ENCODE measurements around the gene LRRC3. TPM values are rescaled to one million over a fixed set of nuclear protein-coding genes. Genes with fewer than 3 reads are reported as not detected.

LRRC3 gene
- total and polyA plus RNA-seq, 4 donors, result 3.0 to 14.2 (median 7.5) TPM

- no peak for DNase-seq (ENCODE audit: low spot score)
- whole genome bisulfite sequencing, result 94% methylated on average over 3 of the region's 3 CpGs
- no peak overlapping the region for H3K27ac ChIP-seq (ENCODE audit: low read depth in 1 of 2, low read length in 2 of 2)
These were observed 2.2 kb upstream of the LRRC3 start for GRCh38 chr21:44453120-44453519.

GRCh38 chr21:44454058-44454457, 1.3 kb upstream of the LRRC3 start:
- no peak overlapping the region for H3K27ac ChIP-seq (ENCODE audit: low read depth in 1 of 2, low read length in 2 of 2)
- TF ChIP-seq SP1 (IDR thresholded peaks at IDR 0.05) (no peak), REST (IDR thresholded peaks at IDR 0.05) (no peak), RXRA (IDR thresholded peaks at IDR 0.05) (no peak), YY1 (IDR thresholded peaks at IDR 0.05) (no peak), EGR1 (IDR thresholded peaks at IDR 0.05; ENCODE audit: low read depth in 2 of 2) (no peak), HNF4A (conservative IDR thresholded peaks at IDR 0.05) (no peak), CTCF (IDR thresholded peaks at IDR 0.05; ENCODE audit: low read depth, low read length, missing input control) (no peak), FOXA2 (IDR thresholded peaks at IDR 0.05) (no peak), HNF4G (IDR thresholded peaks at IDR 0.05) (no peak), TAF1 (conservative IDR thresholded peaks at IDR 0.05) (no peak), ATF3 (IDR thresholded peaks at IDR 0.05) (no peak), FOXA1 (IDR thresholded peaks at IDR 0.05) (no peak), RAD21 (IDR thresholded peaks at IDR 0.05) (no peak)
- DNase-seq (ENCODE audit: low spot score), result no peak
- H3K9ac ChIP-seq (ENCODE audit: low read depth in 1 of 2, low read length in 2 of 2), result no peak overlapping the region
- no peaks in the 10 kb centered on the region for H3K36me3 ChIP-seq (ENCODE audit: control insufficient read depth in 4 of 4, insufficient read depth in 3 of 4, low read depth in 1 of 4, low read length in 3 of 4)
- 94% methylated on average over 5 of the region's 5 CpGs for WGBS
- no peak overlapping the region for H3K4me3 ChIP-seq (ENCODE audit: low read depth in 1 of 3, low read length in 3 of 3)
- H3K9me3 ChIP-seq (ENCODE audit: control insufficient read depth in 4 of 4, low read length in 3 of 4), result no peaks in the 10 kb centered on the region
- peaks cover 12 to 38% (median 24%) of the 10 kb centered on the region in 4 donors for H3K4me1 ChIP-seq (ENCODE audit: control insufficient read depth in 4 of 4, insufficient read depth in 4 of 4, low read length in 3 of 4)
- H3K27me3 ChIP-seq (ENCODE audit: control insufficient read depth in 4 of 4, insufficient read depth in 4 of 4, low read length in 3 of 4), result no peaks in the 10 kb centered on the region

More at GRCh38 chr21:44453120-44453519, 2.2 kb upstream of the LRRC3 start:
- Histone ChIP-seq H3K27me3 (ENCODE audit: control insufficient read depth in 4 of 4, insufficient read depth in 4 of 4, low read length in 3 of 4) (no peaks in the 10 kb centered on the region), H3K4me1 (ENCODE audit: control insufficient read depth in 4 of 4, insufficient read depth in 4 of 4, low read length in 3 of 4) (peaks cover 10 to 29% (median 18%) of the 10 kb centered on the region in 4 donors), H3K36me3 (ENCODE audit: control insufficient read depth in 4 of 4, insufficient read depth in 3 of 4, low read depth in 1 of 4, low read length in 3 of 4) (no peaks in the 10 kb centered on the region), H3K9me3 (ENCODE audit: control insufficient read depth in 4 of 4, low read length in 3 of 4) (no peaks in the 10 kb centered on the region), H3K9ac (ENCODE audit: low read depth in 1 of 2, low read length in 2 of 2) (no peak overlapping the region), H3K4me3 (ENCODE audit: low read depth in 1 of 3, low read length in 3 of 3) (no peak overlapping the region)
- TF ChIP-seq FOXA2 (IDR thresholded peaks at IDR 0.05) (no peak), GABPA (IDR thresholded peaks at IDR 0.05 in 1 of 2, conservative IDR thresholded peaks at IDR 0.05 in 1 of 2) (no peak), MAX (IDR thresholded peaks at IDR 0.05) (no peak)
